K562 (cell line): ENCODE data around the gene SRGN. TPM values are rescaled to one million over a fixed set of nuclear protein-coding genes. Genes with fewer than 3 reads are reported as not detected.

Experiments used
- BRD4 ChIP-seq: fragments of 200-600 bp; sonication (generic); IDR thresholded peaks from 2 replicates; pipeline ENCODE4 v1.6.1; 2017; ENCODE audit warnings: inconsistent platforms
- CBFA2T2 ChIP-seq: fragments of 450-650 bp; conservative IDR thresholded peaks from 2 replicates; pipeline ENCODE4 v1.6.1; 2017; ENCODE audit warnings: mild to moderate bottlenecking
- DDX20 ChIP-seq: fragments of 450-650 bp; IDR thresholded peaks from 2 replicates; pipeline ENCODE4 v1.6.1; 2016; ENCODE audit warnings: missing genetic modification characterization, low read depth, mild to moderate bottlenecking, missing compliant biosample characterization, moderate library complexity
- ETS1 ChIP-seq: conservative IDR thresholded peaks from 2 replicates; pipeline ENCODE4 v1.6.1; 2011; ENCODE audit warnings: low read depth, mild to moderate bottlenecking, low read length; ENCODE audit not compliant: control insufficient read depth
- FIP1L1 ChIP-seq: fragments of 200-400 bp; formaldehyde crosslinking; IDR thresholded peaks from 2 replicates; pipeline ENCODE4 v1.6.1; 2018; ENCODE audit warnings: mild to moderate bottlenecking, low read depth, low read length; ENCODE audit not compliant: poor library complexity, severe bottlenecking
- HMG20B ChIP-seq: fragments of 250-450 bp; sonication (Bioruptor Pico); IDR thresholded peaks from 2 replicates; pipeline ENCODE4 v1.5.0; 2021; ENCODE audit warnings: mild to moderate bottlenecking
- HNRNPH1 ChIP-seq: fragments of 200-400 bp; formaldehyde crosslinking; optimal IDR thresholded peaks from 2 replicates; pipeline ENCODE3; 2017; ENCODE audit warnings: low read depth, mild to moderate bottlenecking, low read length, moderate library complexity
- NR0B1 ChIP-seq: fragments of 450-650 bp; IDR thresholded peaks from one replicate; pipeline ENCODE4 v1.6.1; 2018; ENCODE audit warnings: mild to moderate bottlenecking, moderate library complexity; ENCODE audit not compliant: partially characterized antibody
- PCBP2 ChIP-seq: fragments of 200-400 bp; formaldehyde crosslinking; IDR thresholded peaks from 2 replicates; pipeline ENCODE4 v1.6.1; 2018; ENCODE audit warnings: low read length, low read depth, mild to moderate bottlenecking, moderate library complexity; ENCODE audit not compliant: poor library complexity, severe bottlenecking
- TFAP4 ChIP-seq: sonication (generic); formaldehyde crosslinking; IDR thresholded peaks from 2 replicates; pipeline ENCODE4 v1.8.0; 2022; ENCODE audit warnings: missing genetic modification reagents, mild to moderate bottlenecking, moderate library complexity, borderline replicate concordance
- TRIM25 ChIP-seq: fragments of 450-650 bp; IDR thresholded peaks from 2 replicates; pipeline ENCODE4 v1.7.0; 2016; ENCODE audit warnings: borderline replicate concordance
- ZBTB11 ChIP-seq, 3 experiments: fragments of 200-800 bp in 1 of 3; fragments of 250-450 bp in 1 of 3; fragments of 450-650 bp in 1 of 3; sonication (Bioruptor Pico) in 1 of 3; sonication (Bioruptor generic) in 1 of 3; formaldehyde crosslinking in 1 of 3; IDR thresholded peaks; 2 replicates each; pipeline versions ENCODE4 v1.6.1 to v1.8.0; 2016 to 2022; ENCODE audit warnings: mild to moderate bottlenecking in 2 of 3, missing genetic modification characterization in 2 of 3, missing compliant biosample characterization in 1 of 3, moderate library complexity in 1 of 3
- ZBTB12 ChIP-seq: fragments of 250-450 bp; sonication (Bioruptor Pico); IDR thresholded peaks from 2 replicates; pipeline ENCODE4 v1.4.0; 2020
- ZNF316 ChIP-seq: fragments of 450-650 bp; IDR thresholded peaks from 2 replicates; pipeline ENCODE4 v1.6.1; 2016
- ZNF707 ChIP-seq: fragments of 250-450 bp; sonication (Bioruptor Pico); conservative IDR thresholded peaks from 2 replicates; pipeline ENCODE4 v1.8.0; 2022; ENCODE audit warnings: inconsistent platforms, mild to moderate bottlenecking, moderate library complexity
- polyA plus RNA-seq, 8 experiments: library from polyadenylated mRNA; depleted of rRNA in 4 of 8; stranded (reverse) in 5 of 8; unstranded in 3 of 8; fragments of >200 nt; fragmentation: Nextera tagmentation in 2 of 8; fragmentation: Illumina TruSeq in 1 of 8; extraction: Ambion mirVana in 2 of 8; extraction: Trizol in 1 of 8; gene quantifications; 2 replicates each; pipeline versions ENCODE4 v1.2.1 to v1.2.3, GENCODE V29; 2011 to 2014; ENCODE audit warnings: inconsistent platforms in 1 of 8, missing spikeins in 1 of 8
- total RNA-seq, 7 experiments: library from RNA; depleted of rRNA in 6 of 7; stranded (reverse); fragments of >200 nt in 6 of 7; fragmentation: Illumina TruSeq in 2 of 7; extraction: Trizol in 2 of 7; gene quantifications; 2 replicates each; pipeline versions ENCODE4 v1.2.1 to v1.2.3, GENCODE V29; 2011 to 2021; ENCODE audit warnings: low replicate concordance in 1 of 7

SRGN gene
- total and polyA plus RNA-seq, 9 of the 15 experiments (the other 6 are each of a cell fraction or from before 2014, with no cell fraction given): 136 to 304 (median 180) TPM

GRCh38 chr10:69123747-69124562, 36.1 kb downstream of the SRGN start, which contains the start of gene VPS26A (continued):
- TF ChIP-seq TFAP4 (CRISPR knock-in tag) (peak; percentile 79; the same call in 1 of the 2 replicates), HNRNPH1 (no peak), CBFA2T2 (peak; percentile 99), TRIM25 (no peak), PCBP2 (no peak), ZNF316 (no peak), ZBTB12 (CRISPR knock-in tag) (peak; percentile 17; the same call in 1 of the 2 replicates), NR0B1 (no peak), HMG20B (CRISPR knock-in tag) (no peak), DDX20 (tag) (no peak), BRD4 (no peak), FIP1L1 (peak; percentile 62), ZBTB11 (CRISPR knock-in tag; IDR thresholded peaks at IDR 0.05) (peak in 1 of 3 experiments; percentile 84; a peak in 2 of 6 replicates), ZNF707 (no peak), ETS1 (peak; percentile 68)
